ENCODE results near the gene BSDC1.

GRCh38 chr1:32336591-32336932, 57.7 kb downstream of the BSDC1 start:
- TF ChIP-seq, protein P1, sequence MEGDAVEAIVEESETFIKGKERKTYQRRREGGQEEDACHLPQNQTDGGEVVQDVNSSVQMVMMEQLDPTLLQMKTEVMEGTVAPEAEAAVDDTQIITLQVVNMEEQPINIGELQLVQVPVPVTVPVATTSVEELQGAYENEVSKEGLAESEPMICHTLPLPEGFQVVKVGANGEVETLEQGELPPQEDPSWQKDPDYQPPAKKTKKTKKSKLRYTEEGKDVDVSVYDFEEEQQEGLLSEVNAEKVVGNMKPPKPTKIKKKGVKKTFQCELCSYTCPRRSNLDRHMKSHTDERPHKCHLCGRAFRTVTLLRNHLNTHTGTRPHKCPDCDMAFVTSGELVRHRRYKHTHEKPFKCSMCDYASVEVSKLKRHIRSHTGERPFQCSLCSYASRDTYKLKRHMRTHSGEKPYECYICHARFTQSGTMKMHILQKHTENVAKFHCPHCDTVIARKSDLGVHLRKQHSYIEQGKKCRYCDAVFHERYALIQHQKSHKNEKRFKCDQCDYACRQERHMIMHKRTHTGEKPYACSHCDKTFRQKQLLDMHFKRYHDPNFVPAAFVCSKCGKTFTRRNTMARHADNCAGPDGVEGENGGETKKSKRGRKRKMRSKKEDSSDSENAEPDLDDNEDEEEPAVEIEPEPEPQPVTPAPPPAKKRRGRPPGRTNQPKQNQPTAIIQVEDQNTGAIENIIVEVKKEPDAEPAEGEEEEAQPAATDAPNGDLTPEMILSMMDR (IDR thresholded peaks at IDR 0.05): no peak
- TF ChIP-seq POLR2A (IDR thresholded peaks at IDR 0.05): no peak
